HepG2 (cell line): ENCODE data around the gene POGLUT2. TPM values are rescaled to one million over a fixed set of nuclear protein-coding genes. Genes with fewer than 3 reads are reported as not detected.

Experiments used
- ADNP ChIP-seq: sonication (generic); formaldehyde crosslinking; IDR thresholded peaks from 2 replicates; pipeline ENCODE4 v1.4.0; 2020; ENCODE audit warnings: missing genetic modification reagents
- AHR ChIP-seq: IDR thresholded peaks from 2 replicates; pipeline ENCODE4 v1.6.1; 2018; ENCODE audit warnings: missing genetic modification reagents, missing compliant biosample characterization
- ARNT2 ChIP-seq: sonication (generic); formaldehyde crosslinking; IDR thresholded peaks from 2 replicates; pipeline ENCODE4 v1.8.0; 2022; ENCODE audit warnings: mild to moderate bottlenecking, low read depth, missing genetic modification reagents, moderate library complexity
- BCL6 ChIP-seq: IDR thresholded peaks from 2 replicates; pipeline ENCODE4 v1.6.1; 2016; ENCODE audit warnings: missing genetic modification reagents, missing compliant biosample characterization
- CSRNP1 ChIP-seq: sonication (generic); formaldehyde crosslinking; IDR thresholded peaks from 2 replicates; pipeline ENCODE4 v1.8.1; 2023; ENCODE audit warnings: mild to moderate bottlenecking, missing genetic modification reagents
- EEA1 ChIP-seq: sonication (generic); formaldehyde crosslinking; IDR thresholded peaks from 2 replicates; pipeline ENCODE4 v1.5.1; 2020; ENCODE audit warnings: mild to moderate bottlenecking, missing genetic modification reagents, borderline replicate concordance
- FOXA3 ChIP-seq: IDR thresholded peaks from 2 replicates; pipeline ENCODE4 v1.6.1; 2016; ENCODE audit warnings: missing genetic modification reagents, missing compliant biosample characterization
- GABPB1 ChIP-seq: IDR thresholded peaks from 2 replicates; pipeline ENCODE4 v1.6.1; 2016; ENCODE audit warnings: mild to moderate bottlenecking, missing genetic modification reagents, moderate library complexity, missing compliant biosample characterization
- HOXA7 ChIP-seq: sonication (generic); formaldehyde crosslinking; IDR thresholded peaks from 2 replicates; pipeline ENCODE4 v1.8.1; 2022; ENCODE audit warnings: mild to moderate bottlenecking, missing genetic modification reagents, moderate library complexity
- NR2C2 ChIP-seq: sonication (generic); formaldehyde crosslinking; IDR thresholded peaks from 2 replicates; pipeline ENCODE4 v1.4.0; 2020; ENCODE audit warnings: missing genetic modification reagents, mild to moderate bottlenecking, moderate library complexity, borderline replicate concordance
- PCBP2 ChIP-seq: fragments of 200-400 bp; formaldehyde crosslinking; optimal IDR thresholded peaks from 2 replicates; pipeline ENCODE3; 2018; ENCODE audit warnings: low read length, low read depth; ENCODE audit not compliant: poor library complexity, severe bottlenecking
- PITX1 ChIP-seq: sonication (generic); formaldehyde crosslinking; IDR thresholded peaks from 2 replicates; pipeline ENCODE4 v1.5.1; 2020; ENCODE audit warnings: mild to moderate bottlenecking, missing genetic modification reagents
- POLR2G ChIP-seq: fragments of 200-400 bp; formaldehyde crosslinking; IDR thresholded peaks from 2 replicates; pipeline ENCODE4 v1.6.1; 2018; ENCODE audit warnings: mild to moderate bottlenecking, low read depth, low read length, moderate library complexity
- RELA ChIP-seq: sonication (generic); formaldehyde crosslinking; IDR thresholded peaks from 2 replicates; pipeline ENCODE4 v1.4.0; 2020; ENCODE audit warnings: missing genetic modification reagents
- RXRA ChIP-seq: sonication (generic); formaldehyde crosslinking; IDR thresholded peaks from 2 replicates; pipeline ENCODE4 v1.5.1; 2020; ENCODE audit warnings: missing genetic modification reagents
- SETDB1 ChIP-seq: sonication (generic); formaldehyde crosslinking; IDR thresholded peaks from 2 replicates; pipeline ENCODE4 v1.5.1; 2020; ENCODE audit warnings: missing genetic modification reagents, mild to moderate bottlenecking, borderline replicate concordance
- SIN3A ChIP-seq: IDR thresholded peaks from 2 replicates; pipeline ENCODE4 v1.6.1; 2011; ENCODE audit warnings: low read depth, mild to moderate bottlenecking, control low read depth, low read length, borderline replicate concordance
- TBP ChIP-seq: sonication (generic); formaldehyde crosslinking; IDR thresholded peaks from 2 replicates; pipeline ENCODE4 v1.5.0; 2020; ENCODE audit warnings: missing genetic modification reagents
- TBX2 ChIP-seq: sonication (generic); formaldehyde crosslinking; IDR thresholded peaks from 2 replicates; pipeline ENCODE4 v1.5.0; 2020; ENCODE audit warnings: missing genetic modification reagents, mild to moderate bottlenecking, borderline replicate concordance
- TEAD3 ChIP-seq: optimal IDR thresholded peaks from 2 replicates; pipeline ENCODE3; 2016; ENCODE audit warnings: borderline replicate concordance
- TERF1 ChIP-seq: sonication (generic); formaldehyde crosslinking; IDR thresholded peaks from 2 replicates; pipeline ENCODE4 v1.8.0; 2022; ENCODE audit warnings: mild to moderate bottlenecking, missing genetic modification reagents, moderate library complexity
- THAP11 ChIP-seq: IDR thresholded peaks from 2 replicates; pipeline ENCODE4 v1.6.1; 2016; ENCODE audit warnings: missing biosample characterization, missing genetic modification reagents
- ZBTB20 ChIP-seq: sonication (generic); formaldehyde crosslinking; IDR thresholded peaks from 2 replicates; pipeline ENCODE4 v1.8.1; 2023; ENCODE audit warnings: missing genetic modification reagents, low read depth, mild to moderate bottlenecking, borderline replicate concordance
- ZNF180 ChIP-seq: sonication (generic); formaldehyde crosslinking; IDR thresholded peaks from 2 replicates; pipeline ENCODE4 v1.4.0; 2020; ENCODE audit warnings: low read depth, missing genetic modification reagents, borderline replicate concordance
- ZNF563 ChIP-seq: sonication (generic); formaldehyde crosslinking; IDR thresholded peaks from 2 replicates; pipeline ENCODE4 v1.8.0; 2022; ENCODE audit warnings: mild to moderate bottlenecking, moderate library complexity, missing genetic modification reagents
- ZNF672 ChIP-seq: sonication (generic); formaldehyde crosslinking; IDR thresholded peaks from 2 replicates; pipeline ENCODE4 v1.8.1; 2022; ENCODE audit warnings: missing genetic modification reagents
- ZNF784 ChIP-seq: sonication (generic); formaldehyde crosslinking; IDR thresholded peaks from 2 replicates; pipeline ENCODE4 v1.5.1; 2020; ENCODE audit warnings: missing genetic modification reagents, mild to moderate bottlenecking, borderline replicate concordance
- ZNF879 ChIP-seq: sonication (generic); formaldehyde crosslinking; IDR thresholded peaks from 2 replicates; pipeline ENCODE4 v1.8.1; 2023; ENCODE audit warnings: missing genetic modification reagents
- ZNF891 ChIP-seq: sonication (generic); formaldehyde crosslinking; IDR thresholded peaks from 2 replicates; pipeline ENCODE4 v1.5.0; 2020; ENCODE audit warnings: mild to moderate bottlenecking, missing genetic modification reagents
- polyA plus RNA-seq, 8 experiments: library from polyadenylated mRNA; depleted of rRNA in 3 of 8; stranded (reverse) in 7 of 8; unstranded in 1 of 8; fragments of >200 nt; fragmentation: Illumina TruSeq in 4 of 8; extraction: Trizol in 4 of 8; gene quantifications; 2 replicates each; pipeline versions ENCODE4 v1.2.1 to v1.2.3, GENCODE V29; 2011 to 2016; ENCODE audit warnings: low read depth in 4 of 8, missing spikeins in 1 of 8, mixed read lengths in 1 of 8; ENCODE audit not compliant: insufficient read depth in 1 of 8
- total RNA-seq, 5 experiments: library from RNA; depleted of rRNA; stranded (reverse); fragments of >200 nt; fragmentation: Illumina TruSeq; extraction: Trizol; gene quantifications; 2 replicates each; pipeline ENCODE4 v1.2.3, GENCODE V29; 2016; ENCODE audit warnings: low read depth in 1 of 5

The POGLUT2 gene
- total and polyA plus RNA-seq, 2 of the 13 experiments (the other 11 are each of a cell fraction or from before 2014, with no cell fraction given), result 18.0 to 26.1 TPM

GRCh38 chr13:102830646-102831045, 31.9 kb upstream of the POGLUT2 start (continued):
- no peak for TF ChIP-seq TERF1 (CRISPR knock-in tag)
- TF ChIP-seq ZNF784, result no peak
- no peak for TF ChIP-seq SETDB1
- no peak for TF ChIP-seq PCBP2
- TF ChIP-seq FOXA3 (CRISPR knock-in tag), result peak; percentile 76
- no peak for TF ChIP-seq RELA (CRISPR knock-in tag)
- TF ChIP-seq ZBTB20 (CRISPR knock-in tag), result no peak
- TF ChIP-seq NR2C2 (CRISPR knock-in tag), result no peak
- no peak for TF ChIP-seq CSRNP1 (CRISPR knock-in tag)
- TF ChIP-seq ZNF891 (CRISPR knock-in tag), result no peak
- TF ChIP-seq THAP11 (CRISPR knock-in tag), result peak; percentile 43; the same call in 1 of the 2 replicates
- TF ChIP-seq ZNF180 (CRISPR knock-in tag), result no peak
- TF ChIP-seq TBX2, result no peak; the same call in 1 of the 2 replicates
- 0 out of 2 replicates have a peak, but pooled peaks have one; percentile 54 for TF ChIP-seq SIN3A
- no peak for TF ChIP-seq ZNF563 (CRISPR knock-in tag)
- TF ChIP-seq POLR2G, result peak; percentile 69
- peak; percentile 68 for TF ChIP-seq GABPB1 (CRISPR knock-in tag)
- no peak for TF ChIP-seq ZNF672 (CRISPR knock-in tag)
- TF ChIP-seq BCL6 (CRISPR knock-in tag), result 0 out of 2 replicates have a peak, but pooled peaks have one; percentile 22
- TF ChIP-seq TEAD3 (CRISPR knock-in tag), result peak; percentile 67
- TF ChIP-seq HOXA7 (CRISPR knock-in tag), result no peak
- no peak for TF ChIP-seq ARNT2 (CRISPR knock-in tag)
- no peak for TF ChIP-seq ADNP (CRISPR knock-in tag)
- peak; percentile 27; the same call in 1 of the 2 replicates for TF ChIP-seq RXRA
- no peak for TF ChIP-seq PITX1 (CRISPR knock-in tag)
- TF ChIP-seq TBP (CRISPR knock-in tag), result no peak
- TF ChIP-seq ZNF879 (CRISPR knock-in tag), result no peak
- TF ChIP-seq EEA1 (CRISPR knock-in tag), result no peak
- peak; percentile 56; the same call in 1 of the 2 replicates for TF ChIP-seq AHR (CRISPR knock-in tag)
